ENCODE results near the gene ZNF521. TPM values are rescaled to one million over a fixed set of nuclear protein-coding genes. Genes with fewer than 3 reads are reported as not detected.
A peak's percentile ranks its signal among the peaks of the same experiment; 100 is the strongest.

Gene ZNF521
- total and polyA plus RNA-seq, 2 donors (not counting 3 experiments of a cell fraction or from before 2014, with no cell fraction given), result 111 to 168 TPM

- H2AFZ ChIP-seq (ENCODE audit: low read depth, low read length), result no peak overlapping the region
- H3K4me3 ChIP-seq (replicated peaks in 1 of 3; ENCODE audit: insufficient read depth in 1 of 3, low read depth in 1 of 3, low read length in 3 of 3), result no peak overlapping the region
- peak overlapping the region; percentile 36 for H3K27ac ChIP-seq (ENCODE audit: insufficient read depth, low read depth, low read length)
- intact Hi-C loops (cut with micrococcal nuclease) (loop anchor here (5.0 to 10.0 kb wide), 2 partner anchors 72 to 615 kb away; partner anchors contain the start of gene ZNF521), dilution Hi-C loops (cut with MboI; ENCODE audit: extremely low pct_ligation_motif_present, low sequenced_read_pairs) (no loop called here)
- FAIRE-seq, result no peak
- no peak for DNase-seq (ENCODE audit: low read depth, low spot score)
- no TSS peak for BruUV-seq (replicated peaks)
- peak overlapping the region; percentile 46 for H3K4me2 ChIP-seq (ENCODE audit: insufficient read depth, low read length)
- no peak overlapping the region for H3K9ac ChIP-seq (replicated peaks; ENCODE audit: extremely low read depth, insufficient read depth, low read length)
- H3K9me3 ChIP-seq (replicated peaks; ENCODE audit: control insufficient read depth, insufficient read depth, low read length), result no peaks in the 10 kb centered on the region
- no peaks in the 10 kb centered on the region for H3K9me1 ChIP-seq (replicated peaks; ENCODE audit: control insufficient read depth, extremely low read depth, insufficient read depth, low read length)
- peaks cover 95% of the 10 kb centered on the region for H3K4me1 ChIP-seq (ENCODE audit: control insufficient read depth, extremely low read depth, insufficient read depth, low read length)
- POLR2A ChIA-PET, result no interaction called here
- TF ChIP-seq POLR2AphosphoS5 (IDR thresholded peaks at IDR 0.05; ENCODE audit: insufficient read depth, low read depth, low read length) (no peak), EZH2 (IDR thresholded peaks at IDR 0.05; ENCODE audit: borderline replicate concordance, low read depth, low read length, severe bottlenecking) (no peak), POLR2A (IDR thresholded peaks at IDR 0.05; ENCODE audit: low read depth, low read length) (no peak), GATA2 (IDR thresholded peaks at IDR 0.05; ENCODE audit: insufficient read depth, insufficient read length, low read depth, low read length) (no peak), MYC (IDR thresholded peaks at IDR 0.05; ENCODE audit: low read depth, low read length) (no peak)
- TF ChIP-seq, protein P1, sequence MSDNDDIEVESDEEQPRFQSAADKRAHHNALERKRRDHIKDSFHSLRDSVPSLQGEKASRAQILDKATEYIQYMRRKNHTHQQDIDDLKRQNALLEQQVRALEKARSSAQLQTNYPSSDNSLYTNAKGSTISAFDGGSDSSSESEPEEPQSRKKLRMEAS (IDR thresholded peaks at IDR 0.05; ENCODE audit: insufficient read depth, insufficient read length), result no peak
- TF ChIP-seq, protein P2, sequence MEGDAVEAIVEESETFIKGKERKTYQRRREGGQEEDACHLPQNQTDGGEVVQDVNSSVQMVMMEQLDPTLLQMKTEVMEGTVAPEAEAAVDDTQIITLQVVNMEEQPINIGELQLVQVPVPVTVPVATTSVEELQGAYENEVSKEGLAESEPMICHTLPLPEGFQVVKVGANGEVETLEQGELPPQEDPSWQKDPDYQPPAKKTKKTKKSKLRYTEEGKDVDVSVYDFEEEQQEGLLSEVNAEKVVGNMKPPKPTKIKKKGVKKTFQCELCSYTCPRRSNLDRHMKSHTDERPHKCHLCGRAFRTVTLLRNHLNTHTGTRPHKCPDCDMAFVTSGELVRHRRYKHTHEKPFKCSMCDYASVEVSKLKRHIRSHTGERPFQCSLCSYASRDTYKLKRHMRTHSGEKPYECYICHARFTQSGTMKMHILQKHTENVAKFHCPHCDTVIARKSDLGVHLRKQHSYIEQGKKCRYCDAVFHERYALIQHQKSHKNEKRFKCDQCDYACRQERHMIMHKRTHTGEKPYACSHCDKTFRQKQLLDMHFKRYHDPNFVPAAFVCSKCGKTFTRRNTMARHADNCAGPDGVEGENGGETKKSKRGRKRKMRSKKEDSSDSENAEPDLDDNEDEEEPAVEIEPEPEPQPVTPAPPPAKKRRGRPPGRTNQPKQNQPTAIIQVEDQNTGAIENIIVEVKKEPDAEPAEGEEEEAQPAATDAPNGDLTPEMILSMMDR (IDR thresholded peaks at IDR 0.05; ENCODE audit: extremely low read depth in 1 of 2, insufficient read depth in 1 of 2, low read depth in 1 of 2, low read length in 2 of 2), result no peak
- peaks cover 73% of the 10 kb centered on the region for H3K79me2 ChIP-seq (ENCODE audit: control insufficient read depth, insufficient read depth, low read length)
- CTCF ChIA-PET, result interaction anchor here (0.7 to 1.3 kb wide), 2 partner anchors 9 to 40 kb away, joined by 3 to 9 read pairs; no protein-coding TSS in a partner anchor
- H3K36me3 ChIP-seq (ENCODE audit: control insufficient read depth in 2 of 2, extremely low read depth in 1 of 2, insufficient read depth in 2 of 2, low read length in 2 of 2), result no peaks in the 10 kb centered on the region
- no peaks in the 10 kb centered on the region for H4K20me1 ChIP-seq (replicated peaks; ENCODE audit: control insufficient read depth, extremely low read depth, insufficient read depth, low read length)
- H3K27me3 ChIP-seq (ENCODE audit: control insufficient read depth in 2 of 2, insufficient read depth in 2 of 2, low read length in 2 of 2), result no peaks in the 10 kb centered on the region
These were observed 72.0 kb downstream of the ZNF521 start for GRCh38 chr18:25279961-25280360.

All from endothelial cell of umbilical vein (primary cell).